Activated CD8-positive, alpha-beta T cell treated with anti-CD3 and anti-CD28 coated beads, Interleukin-2, amount 10 ng/mL, durations not matched to agents 7 days and 5 days (primary cell): ENCODE measurements around the gene HCAR3. TPM values are rescaled to one million over a fixed set of nuclear protein-coding genes. Genes with fewer than 3 reads are reported as not detected.
"Not testable (repeated sequence)": the region's sequence is repeated elsewhere in the genome, so short reads cannot be mapped to it uniquely, and the experiment has no call there.

Experiments
- ATAC-seq: fragments of 150-1000 bp; cut with Tn5 transposase; one replicate; pipeline ENCODE4 v1.10.0; 2021; ENCODE audit warnings: moderate library complexity
- CTCF ChIA-PET: fragments of 350-600 bp; sonication (Branson Sonifier 250); formaldehyde crosslinking; loops from one replicate; lab custom pipeline; 2021; ENCODE audit warnings: antibody characterized with exemption; lab: Charles Lee
- POLR2A ChIA-PET: fragments of 350-600 bp; sonication (Branson Sonifier 250); formaldehyde crosslinking; loops from one replicate; lab custom pipeline; 2021; ENCODE audit warnings: antibody characterized with exemption; lab: Charles Lee
- DNase-seq: peaks from one replicate; pipeline ENCODE4 v3.0.0-alpha.2; 2020
- H3K27ac Mint-ChIP-seq: one replicate; pipeline ENCODE4 v1.8.0; 2021; ENCODE audit warnings: mild to moderate bottlenecking, mixed read lengths
- H3K27me3 Mint-ChIP-seq: one replicate; pipeline ENCODE4 v1.8.0; 2021; ENCODE audit warnings: low read depth, mixed read lengths
- H3K36me3 Mint-ChIP-seq: one replicate; pipeline ENCODE4 v1.8.0; 2021; ENCODE audit warnings: low read depth, mixed read lengths
- H3K4me1 Mint-ChIP-seq: one replicate; pipeline ENCODE4 v1.8.0; 2021; ENCODE audit warnings: low read depth, mixed read lengths
- H3K4me3 Mint-ChIP-seq: one replicate; pipeline ENCODE4 v1.8.0; 2021; ENCODE audit warnings: mild to moderate bottlenecking, mixed read lengths
- H3K9me3 Mint-ChIP-seq: one replicate; pipeline ENCODE4 v1.8.0; 2022; ENCODE audit warnings: mixed read lengths; ENCODE audit not compliant: insufficient read depth
- total RNA-seq, 2 experiments: library from RNA; stranded (reverse); gene quantifications; one replicate each; pipeline ENCODE4 v1.2.3, GENCODE V29; 2021

Gene HCAR3
- not detected for total RNA-seq

GRCh38 chr12:122716658-122717057, at the start of gene HCAR3:
Gene HCAR3 (minus strand): TSS chr12:122716811. CDS start chr12:122716737, 74 bp downstream.
- H3K4me1 Mint-ChIP-seq, POLR2A ChIA-PET, ATAC-seq, DNase-seq, H3K27me3 Mint-ChIP-seq, CTCF ChIA-PET, H3K4me3 Mint-ChIP-seq, H3K9me3 Mint-ChIP-seq, H3K36me3 Mint-ChIP-seq, H3K27ac Mint-ChIP-seq: not testable (repeated sequence)

GRCh38 chr12:122757568-122757967, 41.0 kb upstream of the HCAR3 start:
- Mint-ChIP-seq H3K4me3 (no peak overlapping the region), H3K36me3 (peaks cover 62% of the 10 kb centered on the region), H3K9me3 (no peaks in the 10 kb centered on the region), H3K27me3 (no peaks in the 10 kb centered on the region), H3K27ac (peak overlapping the region; percentile 3), H3K4me1 (peaks cover 30% of the 10 kb centered on the region)
- ATAC-seq (no peak), DNase-seq (no peak)
- CTCF ChIA-PET, result no interaction called here
- POLR2A ChIA-PET, result no interaction called here

- Mint-ChIP-seq H3K27ac (no peak overlapping the region), H3K4me1 (peaks cover 42% of the 10 kb centered on the region)
These were observed 38.2 kb upstream of the HCAR3 start for GRCh38 chr12:122754790-122755189.

GRCh38 chr12:122753319-122753650, 36.7 kb upstream of the HCAR3 start:
- peak overlapping the region; percentile 97 for H3K27ac Mint-ChIP-seq
- peaks cover 42% of the 10 kb centered on the region for H3K4me1 Mint-ChIP-seq
- H3K36me3 Mint-ChIP-seq, result peaks cover 45% of the 10 kb centered on the region
- H3K9me3 Mint-ChIP-seq, result no peaks in the 10 kb centered on the region
- ChIA-PET CTCF (interaction anchor here (0.8 to 3.2 kb wide), 10 partner anchors 8 to 353 kb away, joined by 3 to 18 read pairs (median 4); partner anchors contain the start of genes HCAR1 and ZCCHC8), POLR2A (interaction anchor here (0.7 to 2.1 kb wide), 7 partner anchors 20 to 354 kb away, joined by 3 to 7 read pairs (median 4); partner anchors contain the start of genes CCDC62, KNTC1, RSRC2 and ZCCHC8)
- H3K27me3 Mint-ChIP-seq, result no peaks in the 10 kb centered on the region
- ATAC-seq (no peak), DNase-seq (no peak)
- peak overlapping the region; percentile 97 for H3K4me3 Mint-ChIP-seq

More at GRCh38 chr12:122754790-122755189, 38.2 kb upstream of the HCAR3 start:
- Mint-ChIP-seq H3K27me3 (no peaks in the 10 kb centered on the region), H3K9me3 (no peaks in the 10 kb centered on the region), H3K4me3 (no peak overlapping the region), H3K36me3 (peaks cover 53% of the 10 kb centered on the region)
- ATAC-seq (no peak), DNase-seq (no peak)
- POLR2A ChIA-PET, result no interaction called here
- CTCF ChIA-PET, result no interaction called here

- ChIA-PET CTCF (interaction anchor here (0.8 to 3.2 kb wide), 11 partner anchors 8 to 353 kb away, joined by 3 to 18 read pairs (median 4); partner anchors contain the start of genes HCAR1 and ZCCHC8), POLR2A (interaction anchor here (0.6 to 2.1 kb wide), 8 partner anchors 21 to 353 kb away, joined by 3 to 7 read pairs (median 4); partner anchors contain the start of genes CCDC62, KNTC1 and RSRC2)
- Mint-ChIP-seq H3K9me3 (no peaks in the 10 kb centered on the region), H3K4me1 (peaks cover 42% of the 10 kb centered on the region), H3K27me3 (no peaks in the 10 kb centered on the region), H3K27ac (peak within 1 kb of the TSS; percentile 97), H3K4me3 (peak within 1 kb of the TSS; percentile 97), H3K36me3 (peaks cover 39% of the 10 kb centered on the region)
- DNase-seq (peak; percentile 99), ATAC-seq (peak; percentile 96)
These were observed 36.1 kb upstream of the HCAR3 start, which contains the start of gene DENR for GRCh38 chr12:122752464-122753318. Gene DENR (plus strand): TSS chr12:122752824. CDS start chr12:122753702, 878 bp downstream.

GRCh38 chr12:122750781-122751515, 34.3 kb upstream of the HCAR3 start:
- Mint-ChIP-seq H3K4me1 (peaks cover 32% of the 10 kb centered on the region), H3K27ac (peak overlapping the region; percentile 65), H3K36me3 (peaks cover 26% of the 10 kb centered on the region)
- DNase-seq, POLR2A ChIA-PET, H3K27me3 Mint-ChIP-seq, ATAC-seq, H3K4me3 Mint-ChIP-seq, H3K9me3 Mint-ChIP-seq, CTCF ChIA-PET: not testable (repeated sequence)

GRCh38 chr12:122749569-122750332, 33.1 kb upstream of the HCAR3 start:
- ChIA-PET CTCF (no interaction called here), POLR2A (no interaction called here)
- Mint-ChIP-seq H3K36me3 (peaks cover 17% of the 10 kb centered on the region), H3K9me3 (no peaks in the 10 kb centered on the region), H3K4me1 (peaks cover 25% of the 10 kb centered on the region), H3K27me3 (no peaks in the 10 kb centered on the region), H3K27ac (no peak overlapping the region), H3K4me3 (no peak overlapping the region)
- DNase-seq, result no peak
- no peak for ATAC-seq

GRCh38 chr12:122747224-122748135, 30.9 kb upstream of the HCAR3 start:
- Mint-ChIP-seq H3K4me3 (no peak overlapping the region), H3K27me3 (no peaks in the 10 kb centered on the region), H3K36me3 (no peaks in the 10 kb centered on the region), H3K4me1 (peaks cover 17% of the 10 kb centered on the region), H3K27ac (no peak overlapping the region), H3K9me3 (no peaks in the 10 kb centered on the region)
- ChIA-PET CTCF (no interaction called here), POLR2A (no interaction called here)
- DNase-seq (no peak), ATAC-seq (no peak)

GRCh38 chr12:122743895-122744525, 27.4 kb upstream of the HCAR3 start:
- no peak overlapping the region for H3K27ac Mint-ChIP-seq
- ChIA-PET POLR2A (no interaction called here), CTCF (no interaction called here)
- no peaks in the 10 kb centered on the region for H3K27me3 Mint-ChIP-seq
- H3K9me3 Mint-ChIP-seq, result no peaks in the 10 kb centered on the region
- no peaks in the 10 kb centered on the region for H3K36me3 Mint-ChIP-seq
- ATAC-seq, result no peak
- H3K4me3 Mint-ChIP-seq, result no peak overlapping the region
- H3K4me1 Mint-ChIP-seq, result peaks cover 7% of the 10 kb centered on the region
- no peak for DNase-seq

- no peaks in the 10 kb centered on the region for H3K27me3 Mint-ChIP-seq
- no peak overlapping the region for H3K27ac Mint-ChIP-seq
- POLR2A ChIA-PET, result interaction anchor here (0.6 kb wide), 1 partner anchor 12 kb away, joined by 3 read pairs; no protein-coding TSS in a partner anchor
- peaks cover 12% of the 10 kb centered on the region for H3K4me1 Mint-ChIP-seq
- ATAC-seq (no peak), DNase-seq (no peak)
- H3K9me3 Mint-ChIP-seq, result no peaks in the 10 kb centered on the region
- CTCF ChIA-PET, result no interaction called here
- H3K36me3 Mint-ChIP-seq, result no peaks in the 10 kb centered on the region
- no peak overlapping the region for H3K4me3 Mint-ChIP-seq
These were observed 23.7 kb upstream of the HCAR3 start for GRCh38 chr12:122740351-122740750.
